Measurements from ENCODE around the gene IGSF9B. TPM values are rescaled to one million over a fixed set of nuclear protein-coding genes. Genes with fewer than 3 reads are reported as not detected.

IGSF9B gene
- total and polyA plus RNA-seq, 2 experiments from 2014 or later: 1.7 to 5.9 TPM

DNA sequence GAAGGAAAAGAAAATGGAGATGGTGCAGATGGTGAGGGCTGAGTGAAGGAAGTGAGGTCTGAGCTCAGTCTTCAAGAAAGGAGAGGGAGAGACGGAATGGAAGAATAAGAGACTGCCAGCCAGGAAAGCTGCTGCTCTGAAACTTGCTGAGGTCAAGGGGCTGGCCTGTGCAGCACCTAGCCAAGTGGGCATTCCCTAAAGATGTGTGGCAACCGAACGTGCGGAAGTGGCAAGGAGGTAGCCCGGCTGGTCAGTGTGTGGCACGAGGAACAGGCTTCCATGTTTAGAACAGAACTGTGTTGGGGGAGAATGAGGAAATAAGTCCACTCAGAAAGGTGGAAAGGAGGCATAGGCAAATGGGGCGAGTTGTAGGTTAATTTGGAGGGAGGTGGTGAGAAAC lies 7.6 kb upstream of the IGSF9B start:
- H3K36me3 ChIP-seq: no peaks in the 10 kb centered on the region
- no peak overlapping the region for H3K27ac ChIP-seq
- H3K27me3 ChIP-seq: peaks cover 51% of the 10 kb centered on the region
- no peak for DNase-seq (ENCODE audit: low read depth in 1 of 2, low spot score in 1 of 2)
- TF ChIP-seq, protein P1, sequence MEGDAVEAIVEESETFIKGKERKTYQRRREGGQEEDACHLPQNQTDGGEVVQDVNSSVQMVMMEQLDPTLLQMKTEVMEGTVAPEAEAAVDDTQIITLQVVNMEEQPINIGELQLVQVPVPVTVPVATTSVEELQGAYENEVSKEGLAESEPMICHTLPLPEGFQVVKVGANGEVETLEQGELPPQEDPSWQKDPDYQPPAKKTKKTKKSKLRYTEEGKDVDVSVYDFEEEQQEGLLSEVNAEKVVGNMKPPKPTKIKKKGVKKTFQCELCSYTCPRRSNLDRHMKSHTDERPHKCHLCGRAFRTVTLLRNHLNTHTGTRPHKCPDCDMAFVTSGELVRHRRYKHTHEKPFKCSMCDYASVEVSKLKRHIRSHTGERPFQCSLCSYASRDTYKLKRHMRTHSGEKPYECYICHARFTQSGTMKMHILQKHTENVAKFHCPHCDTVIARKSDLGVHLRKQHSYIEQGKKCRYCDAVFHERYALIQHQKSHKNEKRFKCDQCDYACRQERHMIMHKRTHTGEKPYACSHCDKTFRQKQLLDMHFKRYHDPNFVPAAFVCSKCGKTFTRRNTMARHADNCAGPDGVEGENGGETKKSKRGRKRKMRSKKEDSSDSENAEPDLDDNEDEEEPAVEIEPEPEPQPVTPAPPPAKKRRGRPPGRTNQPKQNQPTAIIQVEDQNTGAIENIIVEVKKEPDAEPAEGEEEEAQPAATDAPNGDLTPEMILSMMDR (IDR thresholded peaks at IDR 0.05; ENCODE audit: low read depth, low read length): no peak
- H3K4me3 ChIP-seq: no peak overlapping the region
- no peaks in the 10 kb centered on the region for H3K9me3 ChIP-seq (ENCODE audit: low read depth)
- no peaks in the 10 kb centered on the region for H3K4me1 ChIP-seq (ENCODE audit: low read depth)

DNA sequence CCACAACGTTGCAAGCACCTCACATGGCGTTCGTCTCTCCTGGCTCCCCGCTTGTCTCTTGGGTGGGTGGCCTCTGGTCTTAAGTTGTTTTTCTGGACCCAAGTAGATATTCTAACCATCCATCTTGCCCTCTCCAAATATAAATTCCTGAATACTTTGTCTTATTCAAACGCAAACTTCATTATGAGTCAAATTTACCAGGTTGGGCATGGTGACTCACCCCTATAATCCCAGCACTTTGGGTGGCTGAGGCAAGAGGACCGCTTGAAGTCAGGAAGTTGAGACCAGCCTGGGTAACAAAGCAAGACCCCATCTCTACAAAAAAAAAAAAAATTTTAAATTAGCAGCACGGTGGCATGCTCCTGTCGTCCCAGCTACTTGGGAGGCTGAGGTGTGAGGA lies 5.1 kb upstream of the IGSF9B start:
- Histone ChIP-seq H3K4me3 (no peak overlapping the region), H3K27me3 (peaks cover 64% of the 10 kb centered on the region), H3K4me1 (ENCODE audit: low read depth) (no peaks in the 10 kb centered on the region), H3K36me3 (no peaks in the 10 kb centered on the region), H3K9me3 (ENCODE audit: low read depth) (no peaks in the 10 kb centered on the region), H3K27ac (no peak overlapping the region)
- no peak for DNase-seq (ENCODE audit: low read depth in 1 of 2, low spot score in 1 of 2)
- TF ChIP-seq, protein P1 (IDR thresholded peaks at IDR 0.05; ENCODE audit: low read depth, low read length): no peak

DNA sequence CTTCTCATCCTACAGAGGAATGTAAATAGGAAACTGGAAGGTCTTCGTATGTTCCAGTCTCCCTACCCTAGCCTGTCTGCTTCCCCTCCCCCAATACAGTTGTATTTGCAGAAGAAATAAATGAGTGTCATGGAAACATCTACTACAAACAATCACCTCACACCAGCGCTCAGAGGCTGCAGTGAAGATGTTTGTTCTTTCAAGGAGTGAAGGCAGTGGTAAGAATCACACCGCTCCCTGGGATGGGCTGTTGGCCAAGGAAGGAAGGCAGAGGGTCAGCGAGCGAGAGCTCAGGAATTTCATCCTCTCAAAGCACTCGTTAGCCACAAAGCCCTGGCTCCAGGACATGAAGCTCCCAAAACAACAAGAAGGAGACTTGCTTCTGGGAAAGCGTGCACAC lies 1.1 kb upstream of the IGSF9B start:
- Histone ChIP-seq H3K4me3 (no peak overlapping the region), H3K36me3 (no peaks in the 10 kb centered on the region), H3K27me3 (peaks cover 88% of the 10 kb centered on the region), H3K4me1 (ENCODE audit: low read depth) (peaks cover 8% of the 10 kb centered on the region), H3K9me3 (ENCODE audit: low read depth) (no peaks in the 10 kb centered on the region), H3K27ac (no peak overlapping the region)
- peak in 1 of 2 donors; percentile 36 for DNase-seq (ENCODE audit: low read depth in 1 of 2, low spot score in 1 of 2)
- TF ChIP-seq, protein P1 (IDR thresholded peaks at IDR 0.05; ENCODE audit: low read depth, low read length): no peak

DNA sequence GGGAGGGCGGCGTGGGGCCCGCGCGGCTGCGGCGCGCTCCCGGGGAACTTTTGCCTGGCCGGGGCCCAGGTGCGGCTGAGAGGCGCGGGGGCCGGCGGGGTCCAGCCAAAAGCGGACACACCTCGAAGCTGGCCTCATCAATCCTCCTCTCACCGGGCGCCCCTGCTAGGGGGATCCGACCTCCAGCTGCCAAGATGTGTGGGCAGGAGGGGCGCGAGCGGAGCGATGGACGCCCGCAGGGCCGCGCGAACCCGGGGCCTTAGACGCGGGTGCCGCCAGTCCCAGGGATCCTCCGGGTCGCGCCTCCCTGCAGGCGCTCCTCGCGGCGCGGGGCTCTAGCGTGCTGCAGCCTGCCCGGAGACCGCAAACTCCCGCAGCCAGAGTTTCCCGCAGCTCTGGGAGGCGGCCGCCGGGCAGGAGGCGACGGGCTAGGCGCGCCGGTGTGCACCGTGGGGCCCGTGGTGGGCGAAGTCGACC lies 785 bp downstream of the IGSF9B start:
- H3K9me3 ChIP-seq (ENCODE audit: low read depth): no peaks in the 10 kb centered on the region
- H3K4me1 ChIP-seq (ENCODE audit: low read depth): peaks cover 19% of the 10 kb centered on the region
- peak in 1 of 2 donors; percentile 30 for DNase-seq (ENCODE audit: low read depth in 1 of 2, low spot score in 1 of 2)
- peak overlapping the region; percentile 50 for H3K4me3 ChIP-seq
- TF ChIP-seq, protein P1 (IDR thresholded peaks at IDR 0.05; ENCODE audit: low read depth, low read length): no peak
- peaks cover 81% of the 10 kb centered on the region for H3K27me3 ChIP-seq
- H3K36me3 ChIP-seq: no peaks in the 10 kb centered on the region
- no peak overlapping the region for H3K27ac ChIP-seq

DNA sequence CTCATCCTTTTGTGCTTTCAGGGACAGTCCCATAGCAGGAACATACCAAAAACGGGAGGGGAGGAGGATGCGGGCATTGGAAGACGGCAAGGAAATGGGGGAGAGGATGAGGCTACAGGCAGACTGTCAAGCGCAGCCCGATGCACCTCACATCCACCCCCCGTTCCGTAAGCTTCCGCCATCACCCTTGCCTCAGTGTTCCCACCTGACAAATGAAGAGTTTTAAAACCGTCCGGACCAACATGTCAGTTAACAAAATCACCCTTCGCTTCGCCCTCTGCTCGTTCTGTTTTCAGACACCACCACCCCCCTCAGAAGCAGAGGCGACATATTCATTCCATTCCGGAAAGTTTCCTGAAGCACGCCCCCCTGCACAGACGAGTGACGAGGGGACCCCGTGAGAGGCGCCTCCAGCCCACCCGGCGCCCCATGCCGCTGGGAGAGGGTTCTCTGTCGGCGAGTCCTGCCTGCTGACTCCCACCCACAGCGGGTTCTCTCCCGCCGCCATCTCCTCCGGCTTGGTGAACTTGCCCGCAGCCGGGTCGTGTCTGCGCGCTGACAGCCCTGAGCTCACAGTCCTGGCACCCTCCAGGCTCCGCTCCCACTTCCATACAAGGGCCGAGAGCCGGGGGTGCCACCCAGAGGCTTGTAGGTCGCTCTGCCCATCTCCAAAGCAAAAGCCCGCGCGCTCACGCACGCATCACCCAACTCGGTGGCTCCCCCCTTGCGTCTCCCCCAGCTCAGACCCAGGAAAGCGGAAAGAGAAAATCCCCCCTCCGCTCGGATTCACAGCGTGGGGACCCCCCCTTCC lies 1.5 kb downstream of the IGSF9B start:
- TF ChIP-seq, protein P1 (IDR thresholded peaks at IDR 0.05; ENCODE audit: low read depth, low read length): no peak
- Histone ChIP-seq H3K36me3 (no peaks in the 10 kb centered on the region), H3K9me3 (ENCODE audit: low read depth) (no peaks in the 10 kb centered on the region), H3K27me3 (peaks cover 74% of the 10 kb centered on the region), H3K4me3 (peak overlapping the region; percentile 50), H3K27ac (no peak overlapping the region), H3K4me1 (ENCODE audit: low read depth) (peaks cover 26% of the 10 kb centered on the region)
- peak in 1 of 2 donors; percentile 57 for DNase-seq (ENCODE audit: low read depth in 1 of 2, low spot score in 1 of 2)

Measured in cardiac muscle cell (in vitro differentiated cells and primary cell).